Stimulated activated CD8-positive, alpha-beta memory T cell treated with anti-CD3 and anti-CD28 coated beads, Interleukin-12 subunit alpha, Interleukin-12 subunit beta, amount 100 ng/mL, for 4 hours (primary cell): ENCODE data around the gene REPIN1.

ENCODE experiments used
- DNase-seq: peaks from one replicate; pipeline ENCODE4 v3.0.0-alpha.2; 2020; ENCODE audit warnings: low read depth

Gene REPIN1

GRCh38 chr7:150337179-150337578 is 31.4 kb upstream of the REPIN1 start:
- no peak for DNase-seq

- no peak for DNase-seq
These were observed 31.0 kb upstream of the REPIN1 start for GRCh38 chr7:150337659-150338081.

GRCh38 chr7:150338166-150338829 is 30.3 kb upstream of the REPIN1 start:
- DNase-seq: no peak

- no peak for DNase-seq
These were observed 29.2 kb upstream of the REPIN1 start for GRCh38 chr7:150339409-150339809.

GRCh38 chr7:150340024-150340749 is 28.4 kb upstream of the REPIN1 start:
- DNase-seq: no peak

GRCh38 chr7:150340875-150341262 is 27.8 kb upstream of the REPIN1 start:
- DNase-seq: no peak

- no peak for DNase-seq
These were observed 27.1 kb upstream of the REPIN1 start, which contains the start of gene RARRES2 for GRCh38 chr7:150341263-150342120. TSS of gene RARRES2 (minus strand) at chr7:150341629. CDS start at chr7:150340609, 1,020 bp downstream.

- no peak for DNase-seq
These were observed 26.6 kb upstream of the REPIN1 start for GRCh38 chr7:150342121-150342408.

GRCh38 chr7:150343225-150343624 is 25.4 kb upstream of the REPIN1 start:
- DNase-seq: no peak

GRCh38 chr7:150344299-150344698 is 24.3 kb upstream of the REPIN1 start:
- no peak for DNase-seq

GRCh38 chr7:150345012-150345411 is 23.6 kb upstream of the REPIN1 start:
- DNase-seq: no peak

GRCh38 chr7:150346922-150347321 is 21.7 kb upstream of the REPIN1 start:
- no peak for DNase-seq

GRCh38 chr7:150351587-150352194 is 16.9 kb upstream of the REPIN1 start:
- DNase-seq: no peak

- no peak for DNase-seq
These were observed 13.0 kb upstream of the REPIN1 start for GRCh38 chr7:150355666-150356059.

- DNase-seq: no peak
These were observed 12.2 kb upstream of the REPIN1 start for GRCh38 chr7:150356265-150356897.

GRCh38 chr7:150357270-150357669 is 11.4 kb upstream of the REPIN1 start:
- DNase-seq: peak; percentile 51

GRCh38 chr7:150357771-150358427 is 10.7 kb upstream of the REPIN1 start:
- DNase-seq: no peak

- no peak for DNase-seq
These were observed 10.2 kb upstream of the REPIN1 start for GRCh38 chr7:150358433-150358832.

- no peak for DNase-seq
These were observed 9.5 kb upstream of the REPIN1 start for GRCh38 chr7:150358988-150359621.

GRCh38 chr7:150359622-150360362 is 8.8 kb upstream of the REPIN1 start:
- DNase-seq: no peak
